Kidney (tissue), 14 donors: ENCODE data around the gene INIP. TPM values are rescaled to one million over a fixed set of nuclear protein-coding genes. Genes with fewer than 3 reads are reported as not detected.

ENCODE experiments used
- DNase-seq, 5 donors: peaks; one replicate each; pipeline ENCODE4 v3.0.0-alpha.2; 2013 to 2020
- FAIRE-seq: peaks from 2 replicates; lab custom pipeline; 2012; peaks lifted over from hg19 to GRCh38; lab: Jason Lieb, UNC
- H3K27ac ChIP-seq, 2 donors: one replicate each; pipeline ENCODE4 v1.7.0; 2013; ENCODE audit warnings: low read depth in 2 of 2, low read length in 2 of 2, inconsistent platforms in 1 of 2
- H3K27me3 ChIP-seq: one replicate; pipeline ENCODE4 v1.7.1; 2013; ENCODE audit warnings: low read length, inconsistent platforms; ENCODE audit not compliant: control insufficient read depth, insufficient read depth
- H3K36me3 ChIP-seq, 3 donors: one replicate each; pipeline versions ENCODE4 v1.7.0 to v1.7.1; 2013; ENCODE audit warnings: low read length in 3 of 3, control low read depth in 1 of 3, inconsistent platforms in 1 of 3; ENCODE audit not compliant: insufficient read depth in 3 of 3, control insufficient read depth in 2 of 3
- H3K4me1 ChIP-seq, 3 donors: one replicate each; pipeline versions ENCODE4 v1.7.0 to v1.7.1; 2013; ENCODE audit warnings: low read length in 3 of 3, inconsistent platforms in 1 of 3, low read depth in 1 of 3; ENCODE audit not compliant: control insufficient read depth in 2 of 3, insufficient read depth in 2 of 3
- H3K4me3 ChIP-seq, 3 donors: one replicate each; pipeline versions ENCODE4 v1.7.0 to v1.8.1; 2013; ENCODE audit warnings: low read length in 3 of 3, control low read depth in 1 of 3, inconsistent platforms in 1 of 3
- H3K9ac ChIP-seq, 3 donors: one replicate each; pipeline versions ENCODE4 v1.7.0 to v1.7.1; 2013; ENCODE audit warnings: low read length in 3 of 3, control low read depth in 1 of 3, inconsistent platforms in 1 of 3
- H3K9me3 ChIP-seq, 3 donors: one replicate each; pipeline versions ENCODE4 v1.7.0 to v1.7.1; 2013; ENCODE audit warnings: low read length in 3 of 3, control low read depth in 1 of 3, inconsistent platforms in 1 of 3; ENCODE audit not compliant: control insufficient read depth in 2 of 3, insufficient read depth in 1 of 3
- CTCF ChIP-seq: IDR thresholded peaks from 3 replicates; pipeline ENCODE4 v1.5.1; 2012; ENCODE audit warnings: mild to moderate bottlenecking, moderate library complexity, borderline replicate concordance; ENCODE audit not compliant: insufficient read depth; ENCODE audit errors: extremely low read depth
- intact Hi-C: fragments of 100-400 bp; cut with DNase I; formaldehyde crosslinking; loops from one replicate; pipeline ENCODE4 v1.11.1; 2022
- polyA plus RNA-seq: library from polyadenylated mRNA; stranded (reverse); fragments of 350-450 nt; fragmentation: Illumina TruSeq; extraction: RNeasy Lipid Tissue Mini Kit (QIAGEN cat#74804); gene quantifications from one replicate; pipeline ENCODE4 v1.2.3, GENCODE V29; 2014; ENCODE audit warnings: low read depth, low replicate concordance; ENCODE audit not compliant: insufficient read depth
- total RNA-seq: library from RNA; stranded (reverse); fragmentation: NEBNext Ultra II Directional; extraction: Animal tissue kit (Norgen Biotek cat#: 25700); gene quantifications from one replicate; pipeline ENCODE4 v1.2.1, GENCODE V29; 2021
- donor health status: control.
- donor health status: control.
- donor health status: control.
- donor health status: control.
- donor health status: control.
- donor health status: DM: yes; HTN: yes; CAD: no.
- donor health status: Normal renal cell carcinoma (clear cell type).

INIP gene
- total and polyA plus RNA-seq, 2 donors from 2014 or later = 14.5 to 25.7 TPM

- peaks cover 0 to 8% (median 6%) of the 10 kb centered on the region in 3 donors for H3K4me1 ChIP-seq
- FAIRE-seq = no peak
- peaks cover 0 to under 1% (median 0%) of the 10 kb centered on the region in 3 donors for H3K36me3 ChIP-seq
- H3K9me3 ChIP-seq = no peaks in the 10 kb centered on the region
- DNase-seq = no peak
- H3K9ac ChIP-seq = no peak overlapping the region
- no peak for TF ChIP-seq CTCF
- H3K4me3 ChIP-seq = no peak overlapping the region
- no peaks in the 10 kb centered on the region for H3K27me3 ChIP-seq
- intact Hi-C loops = no loop called here
- H3K27ac ChIP-seq = no peak overlapping the region
These were observed 1.8 kb upstream of the INIP start for GRCh38 chr9:112719696-112720095.

DNA sequence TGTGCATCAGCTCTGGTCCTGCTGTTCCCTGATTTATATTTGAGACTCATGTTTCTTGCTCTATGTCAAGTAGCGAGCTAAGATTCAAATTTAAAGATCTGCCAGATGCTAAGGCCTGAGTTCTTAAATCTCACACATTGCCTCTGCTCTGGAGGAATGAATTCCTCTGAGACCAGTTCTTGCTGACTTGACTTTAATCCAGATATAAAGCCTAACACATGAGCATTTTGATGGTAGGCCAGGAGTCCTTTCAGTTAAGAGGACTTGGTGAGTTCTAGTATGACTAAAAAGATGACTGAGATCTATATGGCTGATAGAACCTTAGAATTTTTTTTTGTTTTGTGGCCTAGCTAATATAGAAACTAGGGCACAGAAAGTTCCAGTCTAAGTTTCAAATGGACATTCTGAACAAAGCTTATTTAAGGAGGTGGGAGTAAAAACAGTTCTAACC lies 1.3 kb upstream of the INIP start:
- FAIRE-seq (no peak), DNase-seq (peak in 1 of 5 donors; percentile 44)
- H3K9me3 ChIP-seq = no peaks in the 10 kb centered on the region
- no peak overlapping the region for H3K9ac ChIP-seq
- no peak overlapping the region for H3K27ac ChIP-seq
- no peak overlapping the region for H3K4me3 ChIP-seq
- peaks cover 0 to 2% (median 0%) of the 10 kb centered on the region in 3 donors for H3K36me3 ChIP-seq
- peaks cover 0 to 8% (median 6%) of the 10 kb centered on the region in 3 donors for H3K4me1 ChIP-seq
- intact Hi-C loops = no loop called here
- no peak for TF ChIP-seq CTCF
- no peaks in the 10 kb centered on the region for H3K27me3 ChIP-seq

DNA sequence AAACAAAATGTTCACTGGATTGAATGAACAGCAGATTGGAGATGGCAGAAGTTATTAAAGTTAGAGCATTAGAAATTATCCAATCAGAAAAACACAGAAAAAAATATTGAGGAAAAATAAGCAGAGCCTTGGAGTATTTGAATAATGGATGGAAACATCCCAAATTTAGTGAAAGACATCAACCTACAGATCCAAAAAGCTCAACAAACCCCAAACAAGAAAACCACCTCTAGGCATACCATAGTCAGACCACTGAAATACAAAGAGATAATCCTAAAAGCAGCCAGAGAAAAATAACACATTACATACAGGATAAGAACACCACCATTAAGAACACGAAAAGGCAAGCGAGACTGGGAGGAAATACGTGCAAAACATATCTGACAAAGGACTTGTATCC lies 5.2 kb downstream of the INIP start:
- intact Hi-C loops = no loop called here
- no peak for DNase-seq
- TF ChIP-seq CTCF = no peak

More for the DNA sequence above, 5.2 kb downstream of the INIP start:
- no peak for FAIRE-seq
- H3K27me3 ChIP-seq = no peaks in the 10 kb centered on the region
- no peak overlapping the region for H3K9ac ChIP-seq
- no peak overlapping the region for H3K4me3 ChIP-seq
- no peaks in the 10 kb centered on the region for H3K9me3 ChIP-seq
- H3K36me3 ChIP-seq = peaks cover 0 to 3% (median 2%) of the 10 kb centered on the region in 3 donors
- peaks cover 0 to 8% (median 4%) of the 10 kb centered on the region in 3 donors for H3K4me1 ChIP-seq
- no peak overlapping the region for H3K27ac ChIP-seq
